Measurements from ENCODE around the gene LETM1. TPM values are rescaled to one million over a fixed set of nuclear protein-coding genes. Genes with fewer than 3 reads are reported as not detected.

The LETM1 gene
- total and polyA plus RNA-seq, 5 donors from 2014 or later = 10.3 to 41.8 (median 12.4) TPM

DNA sequence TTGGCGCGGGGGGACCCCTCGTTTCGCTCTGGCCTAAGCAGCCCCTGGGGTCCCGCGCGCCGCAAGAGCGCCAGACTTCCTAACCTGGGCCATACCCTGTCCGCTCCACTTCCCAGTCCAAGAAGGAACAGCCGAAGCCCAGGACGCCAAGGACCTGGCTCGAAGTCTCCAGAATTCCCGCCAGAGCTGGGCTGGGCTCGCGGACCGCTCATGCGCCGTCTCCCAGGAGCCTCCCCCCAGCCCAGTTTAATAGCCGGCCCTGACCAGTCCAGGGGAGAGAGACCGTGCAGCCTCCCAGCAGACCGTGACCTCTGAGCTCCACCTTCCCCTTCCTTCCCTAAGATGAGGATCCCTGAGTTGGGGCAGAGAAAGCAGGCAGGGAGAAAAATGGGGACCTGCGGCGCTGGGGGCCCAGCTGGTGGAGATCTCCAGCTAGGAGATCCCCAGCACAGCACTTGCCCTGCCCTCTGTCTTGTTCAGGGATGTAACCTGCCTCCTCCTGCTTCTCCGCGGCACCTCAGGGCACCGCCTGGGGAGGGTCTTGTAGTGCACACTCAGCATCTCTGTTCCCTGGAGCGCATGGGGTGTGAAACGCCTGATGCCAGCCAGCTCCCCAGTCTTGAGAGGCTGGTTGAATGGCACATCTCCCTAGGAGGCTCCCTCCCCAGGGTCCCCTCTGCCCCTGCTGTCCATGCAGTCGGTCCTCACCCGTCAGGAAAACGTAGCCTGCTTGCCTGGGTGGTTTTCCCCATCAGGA lies 1.2 kb upstream of the LETM1 start:
- H3K4me3 ChIP-seq (ENCODE audit: low read depth, low read length) = peak overlapping the region; percentile 7
- DNase-seq (no peak), ATAC-seq (ENCODE audit: low read depth in 2 of 2) (no peak)
- H3K4me3 Mint-ChIP-seq = peak overlapping the region; percentile 76 to 86 (median 84)
- H3K9me3 Mint-ChIP-seq = no peaks in the 10 kb centered on the region
- peaks cover 2 to 43% (median 27%) of the 10 kb centered on the region in 4 donors for H3K4me1 Mint-ChIP-seq
- H3K36me3 Mint-ChIP-seq = peaks cover 7% of the 10 kb centered on the region
- H3K4me1 ChIP-seq (ENCODE audit: control insufficient read depth, insufficient read depth, low read length, poor library complexity, severe bottlenecking) = peaks cover 22% of the 10 kb centered on the region
- peak overlapping the region; percentile 65 for H3K27ac ChIP-seq (ENCODE audit: insufficient read depth, low read length, poor library complexity, severe bottlenecking)
- peak overlapping the region in 2 of 3 donors; percentile 47 to 69 for H3K27ac Mint-ChIP-seq
- no peaks in the 10 kb centered on the region for H3K27me3 Mint-ChIP-seq
- no peaks in the 10 kb centered on the region for H3K27me3 ChIP-seq (ENCODE audit: control insufficient read depth, insufficient read depth, low read length)
- no peaks in the 10 kb centered on the region for H3K36me3 ChIP-seq (ENCODE audit: control insufficient read depth, insufficient read depth, low read length)
- no peaks in the 10 kb centered on the region for H3K9me3 ChIP-seq (ENCODE audit: control insufficient read depth in 2 of 2, low read length in 2 of 2)

GRCh38 chr4:1855333-1856070 lies 454 bp downstream of the LETM1 start:
- Histone ChIP-seq H3K4me1 (ENCODE audit: control insufficient read depth, insufficient read depth, low read length, poor library complexity, severe bottlenecking) (peaks cover 18% of the 10 kb centered on the region), H3K36me3 (ENCODE audit: control insufficient read depth, insufficient read depth, low read length) (no peaks in the 10 kb centered on the region), H3K9me3 (ENCODE audit: control insufficient read depth in 2 of 2, low read length in 2 of 2) (no peaks in the 10 kb centered on the region), H3K27me3 (ENCODE audit: control insufficient read depth, insufficient read depth, low read length) (no peaks in the 10 kb centered on the region), H3K27ac (ENCODE audit: insufficient read depth, low read length, poor library complexity, severe bottlenecking) (no peak overlapping the region), H3K4me3 (ENCODE audit: low read depth, low read length) (peak overlapping the region; percentile 57)
- H3K36me3 Mint-ChIP-seq = peaks cover 7% of the 10 kb centered on the region
- ATAC-seq (ENCODE audit: low read depth in 2 of 2) (peak in 1 of 2 donors; percentile 9), DNase-seq (peak in 1 of 3 donors; percentile 18)
- peak overlapping the region in 2 of 3 donors; percentile 75 to 80 for H3K27ac Mint-ChIP-seq
- peak overlapping the region; percentile 15 to 89 (median 86) for H3K4me3 Mint-ChIP-seq
- H3K9me3 Mint-ChIP-seq = no peaks in the 10 kb centered on the region
- H3K27me3 Mint-ChIP-seq = no peaks in the 10 kb centered on the region
- H3K4me1 Mint-ChIP-seq = peaks cover 0 to 50% (median 30%) of the 10 kb centered on the region in 4 donors

- Histone ChIP-seq H3K27ac (ENCODE audit: insufficient read depth, low read length, poor library complexity, severe bottlenecking) (no peak overlapping the region), H3K4me3 (ENCODE audit: low read depth, low read length) (peak overlapping the region; percentile 57), H3K36me3 (ENCODE audit: control insufficient read depth, insufficient read depth, low read length) (no peaks in the 10 kb centered on the region), H3K27me3 (ENCODE audit: control insufficient read depth, insufficient read depth, low read length) (no peaks in the 10 kb centered on the region), H3K9me3 (ENCODE audit: control insufficient read depth in 2 of 2, low read length in 2 of 2) (no peaks in the 10 kb centered on the region), H3K4me1 (ENCODE audit: control insufficient read depth, insufficient read depth, low read length, poor library complexity, severe bottlenecking) (peaks cover 18% of the 10 kb centered on the region)
- H3K4me3 Mint-ChIP-seq = peak overlapping the region; percentile 85 to 90 (median 88)
- peaks cover 0 to 50% (median 30%) of the 10 kb centered on the region in 4 donors for H3K4me1 Mint-ChIP-seq
- DNase-seq = no peak
- no peak for ATAC-seq (ENCODE audit: low read depth in 2 of 2)
- peak overlapping the region in 2 of 3 donors; percentile 75 to 80 for H3K27ac Mint-ChIP-seq
- H3K36me3 Mint-ChIP-seq = peaks cover 7% of the 10 kb centered on the region
- no peaks in the 10 kb centered on the region for H3K27me3 Mint-ChIP-seq
- H3K9me3 Mint-ChIP-seq = no peaks in the 10 kb centered on the region
Observed at GRCh38 chr4:1854752-1855151, 1.2 kb downstream of the LETM1 start.

- peaks cover 7% of the 10 kb centered on the region for H3K36me3 Mint-ChIP-seq
- H3K27me3 Mint-ChIP-seq = no peaks in the 10 kb centered on the region
- Histone ChIP-seq H3K4me3 (ENCODE audit: low read depth, low read length) (no peak overlapping the region), H3K36me3 (ENCODE audit: control insufficient read depth, insufficient read depth, low read length) (no peaks in the 10 kb centered on the region), H3K27ac (ENCODE audit: insufficient read depth, low read length, poor library complexity, severe bottlenecking) (no peak overlapping the region), H3K27me3 (ENCODE audit: control insufficient read depth, insufficient read depth, low read length) (no peaks in the 10 kb centered on the region), H3K9me3 (ENCODE audit: control insufficient read depth in 2 of 2, low read length in 2 of 2) (no peaks in the 10 kb centered on the region), H3K4me1 (ENCODE audit: control insufficient read depth, insufficient read depth, low read length, poor library complexity, severe bottlenecking) (peaks cover 18% of the 10 kb centered on the region)
- no peak for DNase-seq
- ATAC-seq (ENCODE audit: low read depth in 2 of 2) = no peak
- H3K9me3 Mint-ChIP-seq = no peaks in the 10 kb centered on the region
- H3K4me3 Mint-ChIP-seq = peak overlapping the region; percentile 53 to 89 (median 76)
- peak overlapping the region in 2 of 3 donors; percentile 41 to 73 for H3K27ac Mint-ChIP-seq
- H3K4me1 Mint-ChIP-seq = peaks cover 0 to 49% (median 30%) of the 10 kb centered on the region in 4 donors
Observed at GRCh38 chr4:1852904-1853623, 2.9 kb downstream of the LETM1 start.

DNA sequence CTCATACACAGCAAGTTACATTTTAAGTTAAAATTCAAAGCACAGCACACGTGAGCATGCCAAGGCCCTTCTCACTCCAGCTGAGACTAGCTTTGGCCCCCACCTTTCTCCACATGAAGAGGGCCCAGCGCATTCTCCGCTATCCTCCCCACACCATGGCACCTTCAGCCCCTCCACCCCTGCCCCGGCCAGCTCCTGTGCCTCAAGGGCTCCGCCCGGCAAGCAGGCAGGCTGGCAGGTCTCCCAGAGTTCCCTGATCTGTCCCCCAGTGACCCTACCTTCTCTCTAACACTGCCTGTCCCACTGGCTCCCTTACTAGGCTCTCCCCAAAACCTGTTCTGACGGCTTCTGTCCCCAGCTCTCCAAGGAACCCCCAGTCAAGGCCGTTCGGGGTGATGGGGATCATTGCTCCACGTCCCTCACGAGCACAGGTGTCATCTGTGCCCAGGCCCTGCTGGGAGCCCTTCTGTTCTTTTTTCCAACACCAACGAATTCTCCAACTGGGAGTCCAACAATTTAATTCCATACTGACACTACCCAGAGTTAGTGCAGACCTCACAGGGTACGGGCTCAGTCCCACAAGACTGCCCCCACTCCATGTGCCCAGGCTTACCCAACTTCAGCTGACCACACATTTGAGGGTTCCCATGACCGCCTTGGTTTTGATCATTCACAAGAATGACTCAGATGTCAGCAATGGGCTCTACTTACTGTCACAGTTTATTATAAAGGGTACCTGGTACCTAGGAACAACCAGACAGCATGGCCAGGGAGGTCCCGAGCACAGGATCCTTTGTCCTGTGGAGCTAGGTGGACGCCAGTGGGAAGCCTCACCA lies 4.2 kb downstream of the LETM1 start:
- H3K9me3 Mint-ChIP-seq = no peaks in the 10 kb centered on the region
- H3K27me3 Mint-ChIP-seq = no peaks in the 10 kb centered on the region
- peaks cover 6% of the 10 kb centered on the region for H3K36me3 ChIP-seq (ENCODE audit: control insufficient read depth, insufficient read depth, low read length)
- H3K27ac Mint-ChIP-seq = no peak overlapping the region
- peak overlapping the region in 1 of 4 donors; percentile 77 for H3K4me3 Mint-ChIP-seq
- ATAC-seq (ENCODE audit: low read depth in 2 of 2) (no peak), DNase-seq (no peak)
- no peak overlapping the region for H3K4me3 ChIP-seq (ENCODE audit: low read depth, low read length)
- H3K4me1 Mint-ChIP-seq = peaks cover 0 to 41% (median 27%) of the 10 kb centered on the region in 4 donors
- peaks cover 10% of the 10 kb centered on the region for H3K36me3 Mint-ChIP-seq
- H3K27me3 ChIP-seq (ENCODE audit: control insufficient read depth, insufficient read depth, low read length) = no peaks in the 10 kb centered on the region
- H3K4me1 ChIP-seq (ENCODE audit: control insufficient read depth, insufficient read depth, low read length, poor library complexity, severe bottlenecking) = peaks cover 12% of the 10 kb centered on the region
- H3K9me3 ChIP-seq (ENCODE audit: control insufficient read depth in 2 of 2, low read length in 2 of 2) = no peaks in the 10 kb centered on the region
- no peak overlapping the region for H3K27ac ChIP-seq (ENCODE audit: insufficient read depth, low read length, poor library complexity, severe bottlenecking)

GRCh38 chr4:1851160-1851559 lies 4.8 kb downstream of the LETM1 start:
- Mint-ChIP-seq H3K9me3 (no peaks in the 10 kb centered on the region), H3K4me3 (peak overlapping the region in 1 of 4 donors; percentile 77), H3K4me1 (peaks cover 0 to 40% (median 28%) of the 10 kb centered on the region in 4 donors), H3K36me3 (peaks cover 15% of the 10 kb centered on the region), H3K27me3 (no peaks in the 10 kb centered on the region), H3K27ac (no peak overlapping the region)
- DNase-seq = no peak
- ATAC-seq (ENCODE audit: low read depth in 2 of 2) = no peak
- H3K27me3 ChIP-seq (ENCODE audit: control insufficient read depth, insufficient read depth, low read length) = no peaks in the 10 kb centered on the region
- H3K27ac ChIP-seq (ENCODE audit: insufficient read depth, low read length, poor library complexity, severe bottlenecking) = no peak overlapping the region
- H3K4me1 ChIP-seq (ENCODE audit: control insufficient read depth, insufficient read depth, low read length, poor library complexity, severe bottlenecking) = peaks cover 9% of the 10 kb centered on the region
- no peak overlapping the region for H3K4me3 ChIP-seq (ENCODE audit: low read depth, low read length)
- no peaks in the 10 kb centered on the region for H3K9me3 ChIP-seq (ENCODE audit: control insufficient read depth in 2 of 2, low read length in 2 of 2)
- H3K36me3 ChIP-seq (ENCODE audit: control insufficient read depth, insufficient read depth, low read length) = peaks cover 12% of the 10 kb centered on the region

DNA sequence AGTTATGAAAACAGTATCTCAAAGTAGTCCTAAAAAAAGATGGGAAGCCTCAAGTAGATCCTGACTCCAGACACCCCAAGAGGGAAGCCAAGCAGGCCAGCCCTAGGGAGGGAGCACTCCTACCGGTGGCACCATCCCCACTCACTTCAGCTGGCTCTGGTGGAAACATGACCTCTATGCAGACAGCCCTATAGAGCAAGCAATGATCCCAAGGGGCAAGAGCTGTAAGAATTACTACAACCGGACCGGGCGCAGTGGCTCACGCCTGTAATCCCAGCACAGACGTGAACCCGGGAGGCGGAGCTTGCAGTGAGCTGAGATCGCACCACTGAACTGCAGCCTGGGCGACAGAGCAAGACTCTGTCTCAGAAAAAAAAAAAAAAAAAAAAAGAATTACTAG lies 5.7 kb downstream of the LETM1 start:
- Histone ChIP-seq H3K4me3 (ENCODE audit: low read depth, low read length) (no peak overlapping the region), H3K27ac (ENCODE audit: insufficient read depth, low read length, poor library complexity, severe bottlenecking) (no peak overlapping the region), H3K9me3 (ENCODE audit: control insufficient read depth in 2 of 2, low read length in 2 of 2) (no peaks in the 10 kb centered on the region), H3K27me3 (ENCODE audit: control insufficient read depth, insufficient read depth, low read length) (no peaks in the 10 kb centered on the region), H3K36me3 (ENCODE audit: control insufficient read depth, insufficient read depth, low read length) (peaks cover 13% of the 10 kb centered on the region), H3K4me1 (ENCODE audit: control insufficient read depth, insufficient read depth, low read length, poor library complexity, severe bottlenecking) (peaks cover 7% of the 10 kb centered on the region)
- Mint-ChIP-seq H3K27me3 (no peaks in the 10 kb centered on the region), H3K27ac (peak overlapping the region in 1 of 3 donors; percentile 52), H3K9me3 (no peaks in the 10 kb centered on the region), H3K4me1 (peaks cover 0 to 40% (median 28%) of the 10 kb centered on the region in 4 donors), H3K36me3 (peaks cover 15% of the 10 kb centered on the region), H3K4me3 (no peak overlapping the region)
- no peak for DNase-seq
- ATAC-seq (ENCODE audit: low read depth in 2 of 2) = no peak
